GM13976 (cell line): Measurements from ENCODE around the gene ANK3.

Experiments
- DNase-seq: peaks from one replicate; pipeline ENCODE4 v3.0.0; 2012; ENCODE audit warnings: low spot score
- CTCF ChIP-seq: IDR thresholded peaks from 2 replicates; pipeline ENCODE4 v1.5.1; 2012; ENCODE audit warnings: borderline replicate concordance, mild to moderate bottlenecking; ENCODE audit not compliant: insufficient read depth; ENCODE audit errors: extremely low read depth, missing control alignments, control extremely low read depth
- in situ Hi-C: fragments of 300-500 bp; cut with MboI; formaldehyde crosslinking; loops from one replicate; pipeline ENCODE4 v1.12.0; 2022; ENCODE audit warnings: low sequenced_read_pairs, mixed read lengths, inconsistent platforms; ENCODE audit not compliant: unreplicated experiment

ANK3 gene

GRCh38 chr10:60048091-60048501, 341.6 kb downstream of the ANK3 start:
- in situ Hi-C loops = loop anchor here (25.0 kb wide), 1 partner anchor 186 kb away; no protein-coding TSS in a partner anchor
- DNase-seq = no peak
- TF ChIP-seq CTCF = peak; percentile 36

GRCh38 chr10:60045571-60045970, 344.1 kb downstream of the ANK3 start:
- no peak for TF ChIP-seq CTCF
- DNase-seq = no peak
- in situ Hi-C loops = loop anchor here (25.0 kb wide), 1 partner anchor 183 kb away; no protein-coding TSS in a partner anchor

- in situ Hi-C loops = loop anchor here (25.0 kb wide), 1 partner anchor 183 kb away; no protein-coding TSS in a partner anchor
- no peak for TF ChIP-seq CTCF
These were observed 344.7 kb downstream of the ANK3 start for GRCh38 chr10:60044971-60045370.

GRCh38 chr10:60044242-60044641, 345.4 kb downstream of the ANK3 start:
- no peak for TF ChIP-seq CTCF
- in situ Hi-C loops = loop anchor here (25.0 kb wide), 1 partner anchor 182 kb away; no protein-coding TSS in a partner anchor
- no peak for DNase-seq

More at GRCh38 chr10:60044971-60045370, 344.7 kb downstream of the ANK3 start:
- no peak for DNase-seq

GRCh38 chr10:60043561-60044241, 346.0 kb downstream of the ANK3 start:
- DNase-seq = no peak
- TF ChIP-seq CTCF = no peak
- in situ Hi-C loops = loop anchor here (25.0 kb wide), 1 partner anchor 181 kb away; no protein-coding TSS in a partner anchor

GRCh38 chr10:60042914-60043313, 346.8 kb downstream of the ANK3 start:
- no peak for DNase-seq
- in situ Hi-C loops = loop anchor here (25.0 kb wide), 1 partner anchor 181 kb away; no protein-coding TSS in a partner anchor
- no peak for TF ChIP-seq CTCF
